ENCODE results near the gene OPCML. TPM values are rescaled to one million over a fixed set of nuclear protein-coding genes. Genes with fewer than 3 reads are reported as not detected.

The OPCML gene
- total RNA-seq, 1 experiment from 2014 or later: not detected

- DNase-seq (ENCODE audit: low read depth, low spot score) (no peak), ATAC-seq (no peak)
- intact Hi-C loops (cut with micrococcal nuclease; ENCODE audit: unreplicated experiment) (no loop called here), in situ Hi-C loops (cut with HindIII; ENCODE audit: low pct_unique_long_range_greater_than_20kb, low sequenced_read_pairs) (no loop called here)
- H3K4me3 ChIP-seq (ENCODE audit: low read depth in 2 of 2, low read length in 2 of 2): no peak overlapping the region
- H3K9me3 ChIP-seq (ENCODE audit: control insufficient read depth, insufficient read depth, low read depth, low read length): no peaks in the 10 kb centered on the region
- no peaks in the 10 kb centered on the region for H3K4me1 ChIP-seq (ENCODE audit: control insufficient read depth, insufficient read depth, low read length)
- H3K36me3 ChIP-seq (ENCODE audit: control insufficient read depth, insufficient read depth, low read length): no peaks in the 10 kb centered on the region
- BruUV-seq (replicated peaks): no TSS peak
- CTCF ChIA-PET: no interaction called here
- no peaks in the 10 kb centered on the region for H3K27me3 ChIP-seq (ENCODE audit: control insufficient read depth, insufficient read depth, low read length)
- no peak overlapping the region for H3K27ac ChIP-seq (ENCODE audit: low read length)
- TF ChIP-seq TCF7L2 (IDR thresholded peaks at IDR 0.05; ENCODE audit: low read depth, low read length) (no peak), CTCF (IDR thresholded peaks at IDR 0.05) (no peak), SIN3A (IDR thresholded peaks at IDR 0.05; ENCODE audit: borderline replicate concordance, insufficient read depth, low read depth, low read length) (no peak), POLR2AphosphoS5 (IDR thresholded peaks at IDR 0.05; ENCODE audit: low read depth, low read length) (no peak), REST (IDR thresholded peaks at IDR 0.05; ENCODE audit: insufficient read depth in 1 of 2, low read depth in 2 of 2, low read length in 1 of 2) (no peak)
- POLR2A ChIA-PET: no interaction called here
These were observed 171.2 kb downstream of the OPCML start for GRCh38 chr11:133360860-133361688.

- TF ChIP-seq POLR2AphosphoS5 (IDR thresholded peaks at IDR 0.05; ENCODE audit: low read depth, low read length): no peak
- no peak for TF ChIP-seq REST (IDR thresholded peaks at IDR 0.05; ENCODE audit: insufficient read depth in 1 of 2, low read depth in 2 of 2, low read length in 1 of 2)
- TF ChIP-seq SIN3A (IDR thresholded peaks at IDR 0.05; ENCODE audit: borderline replicate concordance, insufficient read depth, low read depth, low read length): no peak
- no peak for TF ChIP-seq CTCF (IDR thresholded peaks at IDR 0.05)
- no peak for TF ChIP-seq TCF7L2 (IDR thresholded peaks at IDR 0.05; ENCODE audit: low read depth, low read length)
- ATAC-seq (no peak), DNase-seq (ENCODE audit: low read depth, low spot score) (no peak)
- Histone ChIP-seq H3K27ac (ENCODE audit: low read length) (no peak overlapping the region), H3K36me3 (ENCODE audit: control insufficient read depth, insufficient read depth, low read length) (no peaks in the 10 kb centered on the region), H3K4me3 (ENCODE audit: low read depth in 2 of 2, low read length in 2 of 2) (no peak overlapping the region), H3K27me3 (ENCODE audit: control insufficient read depth, insufficient read depth, low read length) (no peaks in the 10 kb centered on the region), H3K9me3 (ENCODE audit: control insufficient read depth, insufficient read depth, low read depth, low read length) (no peaks in the 10 kb centered on the region), H3K4me1 (ENCODE audit: control insufficient read depth, insufficient read depth, low read length) (no peaks in the 10 kb centered on the region)
- intact Hi-C loops (cut with micrococcal nuclease; ENCODE audit: unreplicated experiment): no loop called here
- no TSS peak for BruUV-seq (replicated peaks)
- CTCF ChIA-PET: no interaction called here
- in situ Hi-C loops (cut with HindIII; ENCODE audit: low pct_unique_long_range_greater_than_20kb, low sequenced_read_pairs): no loop called here
- POLR2A ChIA-PET: no interaction called here
These were observed 177.2 kb downstream of the OPCML start for GRCh38 chr11:133355095-133355494.
